OCI-LY7 (cell line): ENCODE measurements around the gene NWD2.

Experiments used
- EZH2phosphoT487 ChIP-seq: fragments of 200-600 bp; sonication (generic); IDR thresholded peaks from 2 replicates; pipeline ENCODE4 v1.6.1; 2018; ENCODE audit warnings: low read depth, borderline replicate concordance, mild to moderate bottlenecking, mixed run types, antibody characterized with exemption, low read length, moderate library complexity, mixed read lengths
- TF ChIP-seq, protein P1 (sequence below): fragments of 200-600 bp; sonication (generic); conservative IDR thresholded peaks from 2 replicates; pipeline ENCODE4 v1.5.1; 2014; ENCODE audit warnings: mild to moderate bottlenecking, antibody characterized with exemption, low read length, moderate library complexity, mixed read lengths

GRCh38 chr4:37483610-37484009 lies 239.1 kb downstream of the NWD2 start:
- TF ChIP-seq, protein P1, sequence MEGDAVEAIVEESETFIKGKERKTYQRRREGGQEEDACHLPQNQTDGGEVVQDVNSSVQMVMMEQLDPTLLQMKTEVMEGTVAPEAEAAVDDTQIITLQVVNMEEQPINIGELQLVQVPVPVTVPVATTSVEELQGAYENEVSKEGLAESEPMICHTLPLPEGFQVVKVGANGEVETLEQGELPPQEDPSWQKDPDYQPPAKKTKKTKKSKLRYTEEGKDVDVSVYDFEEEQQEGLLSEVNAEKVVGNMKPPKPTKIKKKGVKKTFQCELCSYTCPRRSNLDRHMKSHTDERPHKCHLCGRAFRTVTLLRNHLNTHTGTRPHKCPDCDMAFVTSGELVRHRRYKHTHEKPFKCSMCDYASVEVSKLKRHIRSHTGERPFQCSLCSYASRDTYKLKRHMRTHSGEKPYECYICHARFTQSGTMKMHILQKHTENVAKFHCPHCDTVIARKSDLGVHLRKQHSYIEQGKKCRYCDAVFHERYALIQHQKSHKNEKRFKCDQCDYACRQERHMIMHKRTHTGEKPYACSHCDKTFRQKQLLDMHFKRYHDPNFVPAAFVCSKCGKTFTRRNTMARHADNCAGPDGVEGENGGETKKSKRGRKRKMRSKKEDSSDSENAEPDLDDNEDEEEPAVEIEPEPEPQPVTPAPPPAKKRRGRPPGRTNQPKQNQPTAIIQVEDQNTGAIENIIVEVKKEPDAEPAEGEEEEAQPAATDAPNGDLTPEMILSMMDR = no peak
- no peak for TF ChIP-seq EZH2phosphoT487
